Stimulated activated naive CD8-positive, alpha-beta T cell treated with anti-CD3 and anti-CD28 coated beads, Interleukin-15, amount 100 ng/mL, for 72 hours (primary cell): Measurements from ENCODE around the gene CTDSPL2.
"Not testable (repeated sequence)": the region's sequence is repeated elsewhere in the genome, so short reads cannot be mapped to it uniquely, and the experiment has no call there.

Experiments used
- ATAC-seq: fragments of 150-1000 bp; cut with Tn5 transposase; 2 replicates; pipeline ENCODE4 v1.10.0; 2021; ENCODE audit warnings: mild to moderate bottlenecking, moderate library complexity
- DNase-seq, 2 donors: peaks; one replicate each; pipeline ENCODE4 v3.0.0; 2021 to 2022
- H3K27ac Mint-ChIP-seq, 2 donors: one replicate each; pipeline ENCODE4 v1.8.0; 2022; ENCODE audit warnings: mild to moderate bottlenecking in 2 of 2, mixed read lengths in 2 of 2, moderate library complexity in 2 of 2
- H3K27me3 Mint-ChIP-seq: one replicate; pipeline ENCODE4 v1.8.0; 2022; ENCODE audit warnings: mixed read lengths
- H3K4me1 Mint-ChIP-seq: one replicate; pipeline ENCODE4 v1.8.0; 2022; ENCODE audit warnings: mild to moderate bottlenecking, mixed read lengths
- H3K4me3 Mint-ChIP-seq, 2 donors: one replicate each; pipeline ENCODE4 v1.8.0; 2022; ENCODE audit warnings: mild to moderate bottlenecking in 2 of 2, mixed read lengths in 2 of 2, moderate library complexity in 1 of 2
- H3K9me3 Mint-ChIP-seq, 2 donors: one replicate each; pipeline ENCODE4 v1.8.0; 2022; ENCODE audit warnings: mixed read lengths in 2 of 2

Gene CTDSPL2

DNA sequence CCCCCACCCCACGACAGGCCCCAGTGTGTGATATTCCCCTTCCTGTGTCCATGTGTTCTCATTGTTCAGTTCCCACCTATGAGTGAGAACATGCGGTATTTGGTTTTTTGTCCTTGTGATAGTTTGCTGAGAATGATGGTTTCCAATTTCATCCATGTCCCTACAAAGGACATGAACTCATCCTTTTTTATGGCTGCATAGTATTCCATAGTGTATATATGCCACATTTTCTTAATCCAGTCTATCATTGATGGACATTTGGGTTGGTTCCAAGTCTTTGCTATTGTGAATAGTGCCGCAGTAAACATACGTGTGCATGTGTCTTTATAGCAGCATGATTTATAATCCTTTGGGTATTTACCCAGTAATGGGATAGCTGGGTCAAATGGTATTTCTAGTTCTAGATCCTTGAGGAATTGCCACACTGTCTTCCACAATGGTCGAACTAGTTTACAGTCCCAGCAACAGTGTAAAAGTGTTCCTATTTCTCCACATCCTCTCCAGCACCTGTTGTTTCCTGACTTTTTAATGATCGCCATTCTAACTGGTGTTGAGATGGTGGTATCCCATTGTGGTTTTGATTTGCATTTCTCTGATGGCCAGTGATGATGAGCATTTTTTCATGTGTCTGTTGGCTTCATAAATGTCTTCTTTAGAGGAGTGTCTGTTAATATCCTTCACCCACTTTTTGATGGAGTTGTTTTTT lies 26.3 kb downstream of the CTDSPL2 start:
- not testable (repeated sequence) for DNase-seq, ATAC-seq, H3K27me3 Mint-ChIP-seq, H3K9me3 Mint-ChIP-seq, H3K4me3 Mint-ChIP-seq
- Mint-ChIP-seq H3K27ac (peak overlapping the region in 1 of 2 donors; percentile 6), H3K4me1 (peaks cover 59% of the 10 kb centered on the region)

DNA sequence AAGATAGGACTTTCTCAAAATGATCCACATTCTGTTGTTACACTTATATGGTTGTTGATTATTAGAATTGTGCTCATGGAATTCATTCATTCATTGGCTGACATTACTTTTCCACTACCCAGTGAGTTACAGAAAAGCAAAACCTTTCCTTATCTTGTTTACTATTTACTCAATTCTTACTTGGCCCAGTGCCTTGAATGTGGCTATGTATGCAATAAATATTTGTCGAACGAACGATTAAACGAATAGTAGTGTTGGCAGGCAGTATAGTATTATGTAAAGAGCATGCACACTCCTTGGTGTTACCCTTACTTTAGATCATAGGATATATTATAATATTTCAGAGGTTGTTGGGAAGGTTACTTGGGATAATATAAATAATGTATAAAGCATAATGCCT lies 31.0 kb downstream of the CTDSPL2 start:
- ATAC-seq (no peak), DNase-seq (no peak)
- H3K4me3 Mint-ChIP-seq: no peak overlapping the region
- no peak overlapping the region for H3K27ac Mint-ChIP-seq
- H3K4me1 Mint-ChIP-seq: peaks cover 24% of the 10 kb centered on the region
- H3K27me3 Mint-ChIP-seq: no peaks in the 10 kb centered on the region
- H3K9me3 Mint-ChIP-seq: no peaks in the 10 kb centered on the region

DNA sequence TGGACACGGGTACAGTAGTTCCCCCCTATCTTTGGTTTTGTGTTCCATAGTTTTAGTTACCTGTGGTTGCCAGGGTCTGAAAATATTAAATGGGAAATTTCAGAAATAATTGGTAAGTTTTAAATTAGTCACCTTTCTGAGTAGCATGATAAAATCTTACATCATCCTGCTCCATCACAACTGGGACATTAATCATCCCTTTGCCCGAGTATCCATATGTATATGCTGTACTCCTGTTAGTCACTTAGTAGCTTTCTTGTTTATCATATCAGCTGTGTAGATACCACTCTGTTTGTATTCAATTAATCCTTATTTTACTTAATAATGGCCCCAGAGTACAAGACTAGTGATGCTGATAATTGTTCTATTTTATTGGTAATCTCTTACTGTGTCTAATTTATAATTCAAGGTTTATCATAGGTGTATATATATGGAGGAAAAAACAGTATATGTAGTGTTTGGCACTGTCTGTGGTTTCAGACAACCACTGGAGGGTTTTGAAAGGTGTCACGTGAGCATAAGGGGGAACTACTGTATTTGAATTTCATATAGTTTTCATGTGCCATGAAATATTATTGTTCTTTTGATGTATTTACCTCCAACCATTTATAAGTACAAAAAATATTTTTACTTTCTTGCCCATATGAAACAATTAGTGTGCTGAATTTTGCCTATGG lies 41.4 kb downstream of the CTDSPL2 start:
- H3K4me3 Mint-ChIP-seq: peak overlapping the region; percentile 35 to 69
- DNase-seq: peak in 1 of 2 donors; percentile 29
- no peaks in the 10 kb centered on the region for H3K9me3 Mint-ChIP-seq
- no peaks in the 10 kb centered on the region for H3K27me3 Mint-ChIP-seq
- H3K4me1 Mint-ChIP-seq: peaks cover 28% of the 10 kb centered on the region
- peak; percentile 99 for ATAC-seq
- H3K27ac Mint-ChIP-seq: peak overlapping the region; percentile 91 to 96

DNA sequence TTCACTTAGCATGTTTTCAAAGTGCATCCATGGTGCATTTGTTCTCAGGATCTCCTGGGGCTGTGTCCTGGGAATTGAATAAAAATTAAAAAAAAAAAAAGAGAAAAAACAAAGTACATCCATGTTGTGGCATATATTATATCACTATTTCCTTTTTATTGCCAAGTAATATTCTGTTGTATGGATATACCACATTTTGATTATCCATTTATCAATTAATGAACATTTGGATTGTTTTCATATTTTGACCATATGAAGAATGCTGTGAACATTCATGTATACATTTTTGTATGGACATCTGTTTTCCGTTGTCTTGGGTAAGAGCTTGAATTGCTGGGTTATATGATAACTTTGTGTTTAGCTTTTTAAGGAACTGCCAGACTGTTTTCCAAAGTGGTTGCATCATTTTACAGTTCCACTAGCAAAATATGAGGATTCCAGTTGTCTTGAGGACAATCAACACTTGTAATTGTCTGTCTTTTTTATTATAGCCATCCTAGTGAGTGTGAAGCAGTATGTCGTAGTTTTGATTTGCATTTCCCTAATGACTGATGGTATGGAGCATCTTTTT lies 44.5 kb downstream of the CTDSPL2 start:
- Mint-ChIP-seq H3K27ac (no peak overlapping the region), H3K4me3 (no peak overlapping the region), H3K4me1 (peaks cover 27% of the 10 kb centered on the region), H3K9me3 (no peaks in the 10 kb centered on the region), H3K27me3 (no peaks in the 10 kb centered on the region)
- DNase-seq (no peak), ATAC-seq (no peak)

DNA sequence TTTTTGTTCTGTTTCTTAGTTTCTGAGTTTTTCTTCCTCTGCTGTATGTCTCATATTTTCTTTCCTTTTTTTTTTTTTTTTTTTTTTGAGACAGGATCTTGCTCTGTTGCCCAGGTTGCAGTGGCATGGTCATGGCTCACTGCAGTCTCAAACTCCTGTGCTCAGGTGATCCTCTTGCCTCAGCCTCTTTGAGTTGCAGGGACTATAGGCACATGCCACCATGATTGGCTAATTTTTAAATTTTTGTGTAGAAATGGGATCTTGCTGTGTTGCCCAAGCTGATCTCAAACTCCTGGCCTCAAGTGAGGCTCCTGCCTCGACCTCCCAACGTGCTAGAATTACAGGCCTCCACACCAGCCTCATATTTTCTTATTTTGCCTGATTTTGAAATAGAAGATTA lies 51.9 kb downstream of the CTDSPL2 start:
- Mint-ChIP-seq H3K27ac (no peak overlapping the region), H3K4me1 (peaks cover 11% of the 10 kb centered on the region), H3K9me3 (no peaks in the 10 kb centered on the region), H3K4me3 (no peak overlapping the region), H3K27me3 (no peaks in the 10 kb centered on the region)
- DNase-seq (no peak), ATAC-seq (no peak)

DNA sequence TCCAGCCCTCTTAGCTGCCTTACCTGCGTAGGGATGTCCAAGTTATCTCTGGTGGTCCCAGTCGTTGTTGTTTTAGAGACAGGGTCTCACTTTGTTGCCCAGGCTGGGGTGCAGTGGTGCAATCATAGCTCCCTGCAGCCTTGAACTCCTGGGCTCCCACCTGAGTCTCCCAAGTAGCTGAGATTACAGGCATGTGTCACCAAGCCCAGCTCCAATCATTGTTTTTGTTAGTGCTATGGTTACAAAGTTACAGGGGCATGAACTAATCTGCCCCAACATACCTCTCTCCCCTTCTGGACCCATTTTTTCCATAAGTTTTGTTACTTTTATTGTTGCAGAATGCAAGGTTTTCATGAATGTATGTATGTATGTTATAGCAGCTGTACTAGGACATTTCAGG lies 54.7 kb downstream of the CTDSPL2 start:
- Mint-ChIP-seq H3K4me3 (no peak overlapping the region), H3K9me3 (no peaks in the 10 kb centered on the region), H3K27me3 (no peaks in the 10 kb centered on the region), H3K27ac (peak overlapping the region in 1 of 2 donors; percentile 57), H3K4me1 (peaks cover 23% of the 10 kb centered on the region)
- no peak for ATAC-seq
- no peak for DNase-seq

DNA sequence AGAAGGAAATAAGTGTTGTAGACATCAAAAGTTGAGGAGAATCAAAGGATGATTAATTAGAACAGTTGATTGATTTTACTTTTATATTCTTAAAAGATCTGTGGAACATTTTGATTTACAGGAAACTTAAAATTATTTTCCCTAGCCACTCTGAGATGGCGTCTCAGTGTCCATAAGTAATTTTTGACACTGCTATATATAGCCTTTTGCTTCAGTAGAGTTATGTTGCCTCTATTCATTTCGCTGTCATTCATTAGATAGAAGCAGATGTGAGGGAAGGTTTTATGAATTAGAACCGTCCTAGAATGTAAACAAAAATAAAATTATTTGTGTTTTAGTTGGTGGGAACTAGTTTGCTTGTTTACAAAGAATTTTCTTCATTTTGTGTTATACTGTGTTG lies 58.5 kb downstream of the CTDSPL2 start:
- Mint-ChIP-seq H3K27ac (peak overlapping the region in 1 of 2 donors; percentile 8), H3K4me3 (peak overlapping the region in 1 of 2 donors; percentile 2), H3K4me1 (peaks cover 31% of the 10 kb centered on the region), H3K27me3 (no peaks in the 10 kb centered on the region), H3K9me3 (peaks cover 0 to 4% of the 10 kb centered on the region in 2 donors)
- DNase-seq (no peak), ATAC-seq (no peak)

DNA sequence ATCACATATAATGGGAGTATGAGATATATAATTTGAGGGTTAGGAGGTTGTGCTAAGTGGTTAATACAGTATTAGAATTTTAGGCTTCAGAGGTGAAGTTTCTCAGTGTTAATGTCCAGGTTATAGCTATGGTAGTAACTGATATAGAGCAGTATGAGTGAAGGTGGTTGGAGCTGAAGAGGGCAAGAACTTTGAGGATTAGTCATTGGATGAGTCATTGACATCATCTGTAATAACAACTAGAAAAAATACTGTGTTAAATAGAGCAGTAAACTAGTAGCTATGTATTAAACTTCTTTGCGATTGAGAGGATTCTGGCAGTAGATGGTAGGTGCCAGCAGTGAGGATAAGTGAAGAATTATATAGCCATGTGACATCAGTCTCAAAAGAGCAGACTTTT lies 62.0 kb downstream of the CTDSPL2 start:
- no peak for DNase-seq
- H3K27me3 Mint-ChIP-seq: no peaks in the 10 kb centered on the region
- H3K4me1 Mint-ChIP-seq: peaks cover 31% of the 10 kb centered on the region
- H3K4me3 Mint-ChIP-seq: no peak overlapping the region
- peak; percentile 99 for ATAC-seq
- H3K27ac Mint-ChIP-seq: peak overlapping the region in 1 of 2 donors; percentile 22
- H3K9me3 Mint-ChIP-seq: peaks cover 0 to 4% of the 10 kb centered on the region in 2 donors

DNA sequence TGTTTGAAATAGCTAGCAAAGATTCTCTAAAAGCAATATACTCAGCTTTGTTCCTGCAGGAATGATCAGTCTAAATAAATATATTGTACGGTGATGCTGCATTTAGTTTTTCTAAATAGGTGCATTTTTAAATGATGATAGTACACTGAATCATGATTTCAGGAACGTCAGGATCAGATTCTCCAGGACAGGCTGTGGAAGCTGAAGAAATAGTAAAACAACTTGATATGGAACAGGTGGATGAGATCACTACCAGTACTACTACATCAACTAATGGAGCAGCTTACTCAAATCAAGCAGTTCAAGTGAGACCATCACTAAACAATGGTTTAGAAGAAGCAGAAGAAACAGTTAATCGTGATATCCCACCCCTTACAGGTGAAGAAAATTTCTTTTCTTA lies 63.2 kb downstream of the CTDSPL2 start:
- DNase-seq (no peak), ATAC-seq (no peak)
- peaks cover 24% of the 10 kb centered on the region for H3K4me1 Mint-ChIP-seq
- H3K4me3 Mint-ChIP-seq: no peak overlapping the region
- H3K27ac Mint-ChIP-seq: no peak overlapping the region
- H3K9me3 Mint-ChIP-seq: peaks cover 0 to 4% of the 10 kb centered on the region in 2 donors
- H3K27me3 Mint-ChIP-seq: no peaks in the 10 kb centered on the region

DNA sequence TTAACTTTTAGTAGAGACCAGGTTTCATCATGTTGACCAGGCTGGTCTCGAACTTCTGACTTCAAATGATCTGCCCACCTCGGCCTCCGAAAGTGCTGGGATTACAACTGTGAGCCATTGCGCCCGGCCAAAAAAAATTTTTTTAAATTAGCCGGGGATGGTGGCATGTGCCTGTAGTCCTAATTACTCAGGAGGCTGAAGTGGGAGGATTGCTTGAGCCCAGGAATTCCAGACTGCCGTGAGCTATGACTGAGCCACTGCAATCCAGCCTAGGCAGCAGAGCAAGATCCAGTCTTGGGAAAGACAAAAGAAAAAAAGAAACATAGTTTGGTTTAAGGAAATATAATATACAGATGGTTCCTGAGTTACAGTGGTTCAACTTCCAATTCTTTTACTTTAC lies 64.6 kb downstream of the CTDSPL2 start:
- no peak for ATAC-seq
- H3K27ac Mint-ChIP-seq: no peak overlapping the region
- no peaks in the 10 kb centered on the region for H3K27me3 Mint-ChIP-seq
- DNase-seq: no peak
- peaks cover 18% of the 10 kb centered on the region for H3K4me1 Mint-ChIP-seq
- no peak overlapping the region for H3K4me3 Mint-ChIP-seq
- H3K9me3 Mint-ChIP-seq: peaks cover 0 to 4% of the 10 kb centered on the region in 2 donors

DNA sequence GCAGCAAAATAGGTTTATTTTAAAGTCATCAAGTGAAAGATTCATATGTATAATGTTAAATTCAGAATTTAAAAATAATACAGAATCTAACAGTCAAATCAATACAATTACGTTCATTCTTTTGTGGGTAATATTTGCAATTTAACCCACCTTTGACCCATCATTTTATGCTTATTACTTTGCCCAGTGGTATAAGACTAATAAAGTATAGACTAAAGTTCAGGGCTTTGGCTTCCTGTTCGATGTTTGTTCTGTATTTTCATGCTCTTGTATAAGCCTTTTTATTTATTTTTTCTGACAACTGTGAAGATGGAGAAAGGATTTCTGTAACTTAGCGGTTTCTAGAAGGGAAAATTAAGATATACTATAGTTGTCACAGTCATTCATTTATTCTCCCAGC lies 65.2 kb downstream of the CTDSPL2 start:
- Mint-ChIP-seq H3K27me3 (no peaks in the 10 kb centered on the region), H3K27ac (no peak overlapping the region), H3K9me3 (peaks cover 0 to 4% of the 10 kb centered on the region in 2 donors), H3K4me1 (peaks cover 18% of the 10 kb centered on the region), H3K4me3 (no peak overlapping the region)
- DNase-seq (no peak), ATAC-seq (no peak)

DNA sequence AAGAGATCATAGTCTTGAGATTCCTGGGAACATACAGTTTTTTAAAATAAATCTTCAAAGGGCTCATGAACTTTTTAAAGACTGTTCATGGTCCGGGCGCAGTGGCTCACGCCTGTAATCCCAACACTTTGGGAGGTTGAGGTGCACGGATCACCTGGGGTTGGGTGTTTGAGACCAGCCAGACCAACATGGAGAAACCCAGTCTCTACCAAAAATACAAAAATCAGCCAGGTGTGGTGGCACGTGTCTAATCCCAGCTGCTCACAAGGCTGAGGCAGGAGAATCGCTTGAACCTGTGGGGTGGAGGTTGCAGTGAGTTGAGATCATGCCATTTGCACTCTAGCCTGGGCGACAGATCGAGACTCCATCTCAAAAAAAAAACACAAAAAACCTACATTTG lies 68.1 kb downstream of the CTDSPL2 start:
- Mint-ChIP-seq H3K9me3 (no peaks in the 10 kb centered on the region), H3K4me1 (peaks cover 8% of the 10 kb centered on the region), H3K4me3 (no peak overlapping the region), H3K27ac (peak overlapping the region in 1 of 2 donors; percentile 34), H3K27me3 (no peaks in the 10 kb centered on the region)
- DNase-seq: no peak
- no peak for ATAC-seq

DNA sequence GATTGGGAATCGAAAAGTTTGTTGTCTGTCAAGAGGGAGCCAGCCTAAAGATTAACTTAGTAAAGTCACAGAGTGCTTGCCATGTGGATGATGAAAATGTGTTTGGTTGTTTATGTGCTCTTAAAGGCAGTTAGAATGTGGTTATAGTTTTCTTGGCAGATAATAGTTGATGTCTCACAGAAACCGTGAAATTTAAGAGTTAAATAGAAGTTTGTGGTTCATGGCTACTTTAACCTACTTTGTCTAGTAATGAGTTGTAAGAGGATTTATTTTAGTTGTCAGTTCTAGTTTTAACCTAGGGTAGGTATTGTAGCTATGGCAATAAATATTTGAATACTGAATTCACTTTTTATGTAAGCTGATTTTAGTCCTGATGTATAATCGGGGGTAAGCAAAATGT lies 73.1 kb downstream of the CTDSPL2 start:
- Mint-ChIP-seq H3K4me1 (peaks cover 21% of the 10 kb centered on the region), H3K27ac (peak overlapping the region in 1 of 2 donors; percentile 48), H3K4me3 (no peak overlapping the region), H3K9me3 (no peaks in the 10 kb centered on the region), H3K27me3 (no peaks in the 10 kb centered on the region)
- peak; percentile 88 for ATAC-seq
- DNase-seq: no peak

DNA sequence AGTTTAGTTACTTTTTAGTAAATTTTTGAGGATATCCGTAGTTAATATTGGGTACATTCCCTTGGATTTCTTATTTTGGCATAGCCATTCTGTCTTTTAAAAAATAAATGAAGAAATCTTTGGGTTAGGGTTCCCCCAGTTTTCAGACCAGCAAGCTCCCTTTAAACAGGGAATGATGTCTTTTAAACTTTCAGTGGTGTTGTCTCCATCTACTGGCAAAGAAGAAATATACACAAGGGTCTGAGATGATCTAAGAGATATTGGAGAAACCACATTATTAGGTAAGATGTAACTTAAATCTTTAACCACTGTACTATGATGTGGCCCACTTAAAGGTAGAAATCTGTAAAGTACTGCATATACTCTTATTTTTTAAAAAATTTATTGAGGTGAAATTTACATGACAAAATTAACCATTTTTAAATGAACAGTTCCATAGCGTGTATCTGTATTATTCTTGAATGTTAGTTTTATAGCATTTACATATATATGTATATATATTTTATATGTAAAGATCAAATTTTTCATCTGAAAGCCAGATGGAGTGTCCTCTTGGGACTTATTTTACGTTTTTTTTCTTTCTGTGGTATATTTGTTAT lies 74.4 kb downstream of the CTDSPL2 start:
- no peak for DNase-seq
- H3K27me3 Mint-ChIP-seq: no peaks in the 10 kb centered on the region
- H3K4me1 Mint-ChIP-seq: peaks cover 21% of the 10 kb centered on the region
- no peak overlapping the region for H3K27ac Mint-ChIP-seq
- peak; percentile 75 for ATAC-seq
- H3K9me3 Mint-ChIP-seq: no peaks in the 10 kb centered on the region
- H3K4me3 Mint-ChIP-seq: no peak overlapping the region

DNA sequence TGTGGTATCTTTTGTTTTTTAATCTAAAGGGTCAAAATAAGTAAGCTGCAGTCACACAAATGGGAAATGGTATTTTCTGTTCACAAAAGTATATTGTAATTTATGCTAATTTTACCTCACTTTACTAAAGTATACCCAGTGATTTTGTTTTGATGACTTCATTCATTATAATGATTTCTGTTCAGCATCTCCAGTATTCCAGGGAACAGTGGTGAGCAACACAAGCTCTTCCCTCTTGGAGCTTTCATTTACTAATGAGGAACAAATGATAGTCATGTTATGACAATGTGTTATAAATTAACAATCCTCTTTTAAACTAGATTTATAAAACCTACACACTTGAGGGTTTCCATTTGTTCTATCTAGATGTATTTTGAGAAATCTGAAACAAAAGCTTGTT lies 89.0 kb downstream of the CTDSPL2 start:
- DNase-seq: no peak
- Mint-ChIP-seq H3K4me3 (no peak overlapping the region), H3K4me1 (no peaks in the 10 kb centered on the region), H3K27me3 (no peaks in the 10 kb centered on the region), H3K27ac (no peak overlapping the region), H3K9me3 (no peaks in the 10 kb centered on the region)
- ATAC-seq: no peak

DNA sequence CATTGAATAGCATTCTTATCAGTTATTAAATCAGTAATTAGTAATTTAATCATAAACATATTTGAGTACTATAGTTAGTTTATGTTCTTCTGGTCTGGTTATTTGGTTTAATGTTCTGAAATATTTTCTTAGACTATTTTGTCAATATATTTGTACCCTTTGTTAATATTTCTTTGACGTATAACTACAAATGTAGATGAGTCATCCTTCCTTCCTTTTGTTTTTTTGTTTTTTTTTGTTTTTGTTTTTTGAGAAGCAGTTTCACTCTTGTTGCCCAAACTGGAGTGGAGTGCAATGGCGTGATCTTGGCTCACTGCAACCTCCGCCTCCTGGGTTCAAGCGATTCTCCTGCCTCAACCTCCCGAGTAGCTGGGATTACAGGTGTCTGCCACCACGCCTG lies 92.1 kb downstream of the CTDSPL2 start:
- no peaks in the 10 kb centered on the region for H3K4me1 Mint-ChIP-seq
- H3K4me3 Mint-ChIP-seq: no peak overlapping the region

More for the DNA sequence above, 92.1 kb downstream of the CTDSPL2 start:
- H3K9me3 Mint-ChIP-seq: no peaks in the 10 kb centered on the region
- no peak overlapping the region for H3K27ac Mint-ChIP-seq
- ATAC-seq (no peak), DNase-seq (no peak)
- no peaks in the 10 kb centered on the region for H3K27me3 Mint-ChIP-seq
